T47D (cell line): ENCODE results near the gene C3orf18.
A peak's percentile ranks its signal among the peaks of the same experiment; 100 is the strongest.

Experiments used
- DNase-seq, 2 experiments: peaks; one replicate each; pipeline versions ENCODE4 v3.0.0 to v3.0.0-alpha.2; 2011 to 2012; ENCODE audit warnings: low read depth in 1 of 2, low spot score in 1 of 2
- JUND ChIP-seq: IDR thresholded peaks from 2 replicates; pipeline ENCODE4 v1.6.1; 2012; ENCODE audit warnings: low read depth
- in situ Hi-C: cut with HindIII; loops from 2 replicates; pipeline ENCODE4 v1.10.0; 2016; ENCODE audit warnings: low sequenced_read_pairs, low pct_unique_long_range_greater_than_20kb

C3orf18 gene

GRCh38 chr3:50608278-50608677 lies 40.7 kb upstream of the C3orf18 start:
- in situ Hi-C loops = no loop called here
- DNase-seq = no peak
- no peak for TF ChIP-seq JUND

DNA sequence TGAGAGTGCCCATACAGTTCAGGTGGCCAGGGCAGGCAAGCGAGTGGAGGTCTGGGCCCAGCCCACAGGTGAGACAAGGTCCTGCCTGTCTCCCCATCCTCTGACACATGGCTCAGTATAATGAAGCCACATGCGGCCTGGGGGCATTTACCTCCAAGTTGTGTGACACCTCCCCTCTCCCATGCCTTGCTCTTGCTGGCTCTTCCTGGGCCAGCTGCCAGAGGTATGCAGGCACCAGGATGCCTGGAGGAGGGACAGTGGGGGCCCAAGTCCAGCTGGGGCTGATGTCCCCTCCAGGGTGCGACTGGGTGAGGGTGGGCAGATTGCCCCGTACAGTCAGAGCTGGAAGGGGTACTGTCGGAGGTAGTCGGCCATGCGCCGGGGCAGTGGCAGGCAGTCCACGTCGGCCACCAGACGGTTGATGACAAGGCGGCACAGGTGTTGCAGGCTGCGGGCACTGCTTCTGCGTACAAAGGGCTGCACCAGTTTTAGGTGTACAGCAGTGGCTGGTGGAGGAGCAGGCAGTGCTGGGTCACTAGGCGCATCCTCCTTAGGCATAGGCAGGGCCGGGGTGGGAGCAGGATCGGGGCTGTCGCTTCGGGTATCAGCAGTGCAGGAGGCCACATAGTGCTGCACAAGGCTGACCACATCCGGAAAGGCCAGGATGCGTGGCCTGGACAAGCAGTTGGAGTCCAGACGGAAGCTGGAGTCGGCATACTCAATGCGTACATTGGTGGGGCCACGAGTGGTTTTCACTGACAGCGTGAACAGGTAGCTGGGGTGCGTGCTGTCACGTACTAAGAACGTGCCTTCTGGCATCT lies 39.9 kb upstream of the C3orf18 start:
- no peak for TF ChIP-seq JUND
- DNase-seq = peak in 1 of 2 experiments; percentile 94
- in situ Hi-C loops = no loop called here

DNA sequence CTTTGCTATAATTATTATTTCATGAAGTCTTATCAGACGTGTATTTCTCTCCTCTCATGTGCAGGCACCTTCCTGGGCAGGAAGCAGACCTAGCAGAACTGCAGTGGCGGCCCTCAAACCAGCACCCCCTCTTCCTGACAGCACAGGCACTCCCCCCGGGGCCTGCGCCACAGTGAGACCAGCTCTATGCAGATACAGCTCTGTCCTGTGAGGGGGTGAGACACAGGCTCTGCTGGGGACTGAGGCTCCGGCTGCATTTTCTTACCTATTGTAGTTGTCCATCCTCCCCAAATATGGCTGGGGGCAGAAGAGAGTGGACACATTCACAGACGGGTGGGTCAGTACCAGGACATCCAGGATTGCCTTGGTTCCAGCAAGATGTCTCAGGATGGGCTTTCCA lies 39.0 kb upstream of the C3orf18 start:
- in situ Hi-C loops = no loop called here
- no peak for DNase-seq
- TF ChIP-seq JUND = no peak

DNA sequence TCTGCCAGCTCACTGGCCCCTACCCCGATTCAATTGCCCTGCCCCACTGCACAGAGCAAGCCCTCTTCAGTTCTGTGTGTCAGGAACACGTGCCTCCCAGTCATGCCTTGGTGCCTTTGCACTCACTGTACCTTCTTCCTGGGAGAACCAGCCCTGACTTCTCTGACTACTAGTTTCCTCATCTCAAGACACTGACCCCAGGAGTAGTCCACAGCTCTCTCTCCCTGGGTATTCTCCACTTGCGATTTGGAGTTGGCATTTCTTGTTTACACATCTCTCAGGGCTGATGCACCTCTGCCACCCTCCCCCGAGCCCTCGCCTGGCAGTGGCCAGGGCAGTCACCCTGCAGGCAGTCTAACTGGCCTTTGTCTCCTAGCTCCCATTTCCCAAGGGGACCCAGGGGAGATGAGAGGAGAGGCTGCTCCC lies 38.4 kb upstream of the C3orf18 start:
- in situ Hi-C loops = no loop called here
- TF ChIP-seq JUND = no peak
- DNase-seq = peak in 1 of 2 experiments; percentile 87

DNA sequence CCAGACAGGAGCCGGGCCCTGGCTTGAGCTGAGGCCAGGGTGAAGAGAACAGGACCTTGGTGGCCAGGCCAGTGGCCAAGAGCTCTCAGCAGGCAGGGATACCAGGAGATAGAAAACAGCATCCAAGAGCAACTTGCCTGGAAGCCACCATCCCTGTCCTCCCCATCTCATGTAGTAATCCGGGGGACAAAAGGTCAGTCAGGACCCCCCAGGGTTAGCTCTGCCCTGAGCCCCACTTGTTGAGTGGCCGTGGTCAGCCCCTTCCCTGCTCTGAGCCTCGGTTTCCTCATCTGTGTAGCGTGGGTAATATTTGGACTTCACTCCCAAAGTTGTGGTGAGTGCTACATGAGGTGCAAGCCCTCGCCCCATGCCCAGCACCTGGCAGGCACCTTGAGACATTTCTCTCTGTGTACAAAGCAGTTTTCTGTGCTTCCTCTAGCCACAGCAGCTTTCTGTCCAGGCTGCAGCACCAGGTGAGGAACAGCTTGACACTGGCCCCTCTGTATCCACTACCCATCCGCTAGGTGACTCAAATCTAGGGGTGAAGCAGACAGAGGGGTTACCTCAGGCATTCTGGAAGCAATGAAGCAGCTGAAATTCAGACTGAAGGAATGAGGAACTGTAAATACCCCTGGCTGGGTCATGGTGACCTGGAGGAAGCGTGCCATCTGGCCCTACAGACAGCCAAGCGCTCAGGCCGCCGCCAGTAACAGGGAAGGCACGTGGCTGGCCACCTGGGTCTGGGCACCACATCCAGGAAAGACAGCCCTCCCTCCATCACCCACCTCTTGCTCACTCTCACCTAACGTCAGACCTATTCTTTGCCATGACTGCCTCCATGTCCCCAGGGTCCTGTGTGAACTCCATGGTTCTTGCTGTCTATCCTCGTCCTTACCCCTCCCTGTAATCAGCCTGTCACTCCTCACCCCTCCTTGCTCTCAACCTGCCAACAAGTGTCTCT lies 37.4 kb upstream of the C3orf18 start:
- DNase-seq = peak in 1 of 2 experiments; percentile 99
- in situ Hi-C loops = no loop called here

GRCh38 chr3:50604110-50604621 lies 36.6 kb upstream of the C3orf18 start:
- no peak for TF ChIP-seq JUND
- no peak for DNase-seq
- in situ Hi-C loops = no loop called here

More for the DNA sequence above, 37.4 kb upstream of the C3orf18 start:
- TF ChIP-seq JUND = peak; percentile 65; the same call in 1 of the 2 replicates

DNA sequence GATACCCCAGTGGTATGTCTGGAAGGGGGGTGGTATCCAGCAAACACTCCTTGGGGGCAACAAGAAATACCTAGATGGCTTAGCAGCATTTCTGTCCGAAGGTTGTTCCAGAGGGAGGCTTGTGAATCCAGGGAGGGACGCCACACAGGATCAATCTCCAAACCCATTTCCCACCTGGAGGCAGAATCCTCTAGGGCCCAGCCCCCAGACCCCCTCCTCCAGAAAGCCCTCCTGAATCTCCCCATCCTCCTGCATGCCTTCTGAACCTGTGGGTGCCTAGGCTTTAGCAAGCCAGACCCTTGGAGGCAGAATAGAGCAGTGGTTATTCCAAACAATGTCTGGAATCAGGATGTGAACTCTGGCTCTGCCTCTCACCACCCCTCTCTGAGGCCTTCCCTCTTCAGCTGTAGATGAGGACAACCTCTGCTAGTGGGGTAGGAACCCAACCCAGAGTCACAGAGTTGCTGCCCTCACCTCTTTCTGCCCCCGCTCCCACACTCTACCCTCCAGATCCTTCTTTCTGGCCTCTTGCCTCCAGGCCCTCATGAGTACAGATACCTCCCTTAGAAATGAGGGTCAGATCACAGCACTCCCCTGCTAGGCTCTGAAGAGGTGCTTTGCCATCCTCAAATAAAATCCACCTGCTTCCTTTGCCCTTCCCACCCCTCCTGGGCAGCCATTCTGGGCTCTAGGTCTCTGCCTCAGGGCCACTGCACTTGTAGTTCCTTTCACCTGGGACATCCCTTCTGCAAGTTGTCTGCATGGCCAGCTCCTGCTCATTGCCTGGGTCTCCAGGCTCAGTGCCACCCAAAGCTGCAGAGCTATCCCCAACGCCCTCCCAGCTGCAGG lies 35.9 kb upstream of the C3orf18 start:
- in situ Hi-C loops = no loop called here
- TF ChIP-seq JUND = no peak
- peak in 1 of 2 experiments; percentile 47 for DNase-seq

DNA sequence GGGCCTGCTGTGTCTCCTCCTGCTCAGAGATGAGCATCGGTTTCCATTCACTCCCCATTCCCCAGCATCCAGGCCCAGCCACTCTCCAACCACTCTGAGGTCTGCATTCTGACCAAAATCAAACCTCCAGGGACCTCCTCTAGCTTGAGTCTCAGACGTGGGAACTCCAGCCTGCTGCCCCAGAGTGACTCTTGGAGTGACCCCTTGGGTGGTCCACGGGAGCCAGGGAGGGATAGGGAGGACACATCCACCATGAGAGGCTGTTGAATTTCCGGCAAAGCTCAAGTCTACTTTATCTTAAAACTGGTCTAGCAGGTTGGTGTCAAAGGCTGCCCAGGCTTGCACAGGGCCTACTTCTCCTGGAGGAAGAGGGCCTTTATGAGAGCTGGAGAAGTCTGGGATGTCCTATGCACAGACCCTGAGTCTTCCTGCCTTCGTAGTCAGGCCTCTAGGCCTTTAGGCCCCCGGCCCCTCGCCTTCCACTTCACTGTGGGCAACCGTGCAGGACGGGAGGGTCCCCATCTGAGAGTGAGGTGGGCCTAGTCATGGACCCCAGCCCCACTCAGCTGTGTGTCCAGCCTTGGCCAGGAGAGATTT lies 35.1 kb upstream of the C3orf18 start:
- TF ChIP-seq JUND = no peak
- DNase-seq = peak in 1 of 2 experiments; percentile 86
- in situ Hi-C loops = no loop called here

DNA sequence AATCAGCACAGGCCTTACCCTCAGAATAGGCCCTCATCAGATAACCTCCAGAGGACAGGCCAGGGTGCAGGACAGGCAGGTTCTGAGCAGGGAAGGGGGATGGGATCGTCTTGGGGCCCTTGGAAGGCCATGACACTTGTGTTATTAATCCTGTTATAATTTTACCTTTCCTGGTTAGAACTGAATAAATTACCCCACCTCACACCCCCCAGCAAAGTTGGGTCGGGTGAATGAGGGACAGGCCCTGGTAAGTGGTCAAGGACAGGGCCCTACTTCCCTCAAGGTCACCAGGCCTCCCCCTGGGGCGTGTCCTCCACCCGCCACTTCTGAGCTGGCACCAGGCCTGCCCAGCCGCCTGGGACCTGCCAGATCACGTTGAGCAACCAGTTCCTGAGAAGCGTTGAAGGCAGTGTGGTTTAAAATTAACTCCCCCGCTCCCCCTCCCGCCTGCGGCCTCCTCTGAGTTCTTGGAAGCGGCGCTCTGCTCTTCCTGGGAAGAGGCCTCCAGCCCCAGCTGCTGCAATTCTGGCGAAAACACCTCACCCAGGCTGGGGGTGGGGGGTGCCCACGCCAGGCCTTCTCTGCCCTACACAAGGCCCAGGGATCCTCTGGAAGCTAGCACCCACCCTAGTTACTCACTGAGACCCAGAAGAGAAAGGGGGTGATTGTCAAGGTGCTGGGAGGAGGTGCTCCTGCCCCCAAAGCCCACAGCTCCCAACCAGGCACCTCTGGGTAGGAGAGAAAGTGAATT lies 33.5 kb upstream of the C3orf18 start:
- in situ Hi-C loops = no loop called here
- peak in 1 of 2 experiments; percentile 97 for DNase-seq
- TF ChIP-seq JUND = no peak

DNA sequence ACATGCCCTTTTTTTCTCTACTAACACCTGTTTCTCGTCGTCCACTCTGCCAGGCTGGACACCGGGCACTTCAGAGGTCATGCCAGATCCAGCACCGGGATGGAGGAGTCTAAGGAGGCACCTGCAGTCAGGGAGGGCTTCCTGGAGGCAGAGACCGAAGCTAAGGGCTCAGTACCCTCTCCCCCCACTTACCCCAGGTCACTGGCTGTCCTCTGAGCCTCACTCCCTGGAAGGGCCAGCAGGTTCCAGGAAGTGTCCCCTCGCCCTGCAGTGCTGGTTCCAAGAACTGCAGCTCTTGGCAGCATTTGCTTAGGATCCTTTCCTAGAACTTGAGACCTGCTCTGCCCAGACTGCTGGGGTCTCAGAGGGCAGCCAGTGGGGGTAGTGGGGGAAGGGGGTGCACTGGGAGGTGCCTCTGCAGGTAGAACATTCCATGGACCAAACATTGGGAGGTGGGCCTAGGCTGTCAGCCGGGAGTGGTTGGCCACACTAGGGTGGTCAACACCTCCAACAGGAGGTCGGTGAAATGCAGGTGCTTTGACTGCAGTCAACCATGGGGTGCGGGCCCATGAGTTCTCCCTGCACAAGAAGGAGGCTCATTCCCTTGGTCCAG lies 32.7 kb upstream of the C3orf18 start:
- no peak for TF ChIP-seq JUND
- in situ Hi-C loops = no loop called here
- DNase-seq = no peak
